GM21619 (cell line): ENCODE measurements around the gene TLNRD1.

Experiments
- ATAC-seq: cut with Tn5 transposase; IDR thresholded peaks from one replicate; pipeline ENCODE4 v1.9.1; 2021; ENCODE audit not compliant: unreplicated experiment

TLNRD1 gene

GRCh38 chr15:80977627-80978036, 23.1 kb upstream of the TLNRD1 start:
- no peak for ATAC-seq

- ATAC-seq = no peak
Observed at GRCh38 chr15:80978685-80979329, 21.9 kb upstream of the TLNRD1 start.

DNA sequence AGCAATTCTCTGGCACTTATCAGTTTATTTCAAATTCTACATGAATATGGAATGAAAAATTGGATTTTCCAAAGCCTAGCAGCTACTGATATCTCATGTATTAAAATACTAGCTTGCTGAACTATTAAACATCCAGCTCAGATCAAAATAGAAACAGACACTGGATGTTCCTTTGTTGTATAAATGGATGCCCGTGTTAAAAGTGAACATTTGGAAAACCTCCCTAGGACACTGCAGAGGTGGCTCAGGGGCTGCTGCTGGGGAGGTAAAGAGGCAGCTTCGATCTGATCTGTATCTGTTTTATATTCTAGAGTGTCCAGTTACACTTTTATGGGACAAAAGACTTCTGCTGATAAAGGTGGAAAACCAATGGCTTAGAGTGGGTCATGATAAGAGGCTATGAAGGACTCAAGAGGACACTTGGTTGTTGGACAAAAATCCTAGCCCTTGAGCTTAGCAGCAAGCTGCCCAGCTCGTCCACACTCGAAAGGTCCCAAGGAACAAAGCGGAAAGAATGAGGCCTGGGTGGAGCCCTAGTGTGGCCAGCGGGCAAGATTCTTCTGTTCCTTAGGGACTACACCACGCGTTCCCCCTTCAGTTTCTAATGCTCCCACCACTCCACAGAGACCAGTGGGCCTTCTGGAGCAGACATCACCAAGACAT, 21.1 kb upstream of the TLNRD1 start:
- no peak for ATAC-seq

DNA sequence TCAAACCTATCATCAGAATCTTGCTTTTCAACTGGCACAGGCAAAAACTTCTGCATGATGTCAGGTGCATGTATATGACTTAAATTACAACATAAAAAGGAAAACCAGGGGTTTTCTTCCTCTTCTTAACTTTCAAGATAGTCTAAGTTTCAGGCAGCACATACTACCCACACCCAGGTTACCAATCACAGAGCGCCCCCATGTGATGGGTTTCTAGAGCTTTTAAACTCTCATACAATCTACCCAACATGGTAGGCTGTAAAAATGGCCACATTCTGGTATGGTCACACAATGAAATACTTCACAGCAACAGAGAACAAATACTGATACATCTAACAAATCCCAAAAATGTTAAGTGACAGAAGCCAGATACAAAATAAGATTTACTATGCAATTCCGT, 18.5 kb upstream of the TLNRD1 start:
- peak; percentile 46 for ATAC-seq

- ATAC-seq = no peak
Observed at GRCh38 chr15:80982839-80983238, 17.9 kb upstream of the TLNRD1 start.

DNA sequence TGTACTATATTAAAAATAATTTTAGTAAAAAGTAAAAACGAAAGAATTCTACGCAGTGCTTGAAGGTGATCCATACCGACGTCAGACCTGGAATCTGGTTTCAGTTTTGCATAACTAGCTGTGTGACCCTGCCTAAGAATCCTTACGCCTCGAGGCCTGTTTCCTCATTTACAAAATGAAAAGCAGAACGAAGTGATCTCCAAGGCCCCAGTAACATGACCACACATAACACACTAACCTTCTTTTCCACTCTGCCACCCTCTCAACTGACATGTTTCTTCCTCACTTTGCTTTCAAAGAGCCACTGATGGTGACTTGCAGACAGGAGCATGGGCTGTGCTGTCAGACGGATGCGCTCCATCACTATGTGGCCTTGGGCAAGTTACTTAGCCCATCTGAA, 15.9 kb upstream of the TLNRD1 start:
- no peak for ATAC-seq

DNA sequence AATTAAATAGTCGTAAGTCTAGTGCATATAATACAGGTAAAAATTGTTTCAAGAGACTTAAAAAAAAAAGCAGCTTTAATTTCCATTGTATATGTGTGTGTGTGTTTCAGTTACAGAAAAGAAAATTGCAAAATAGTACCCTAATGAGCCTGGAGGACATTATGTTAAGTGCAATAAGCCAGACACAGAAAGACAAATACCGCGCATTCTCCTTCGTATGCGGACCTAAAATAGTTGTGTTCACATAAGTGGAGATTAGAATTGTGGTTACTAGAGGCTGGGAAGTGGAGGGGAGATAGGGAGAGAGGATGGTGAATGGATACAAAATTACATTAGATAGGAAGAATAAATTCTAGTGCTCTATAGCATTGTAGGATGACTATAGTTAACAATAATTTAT, 14.7 kb upstream of the TLNRD1 start:
- ATAC-seq = no peak

DNA sequence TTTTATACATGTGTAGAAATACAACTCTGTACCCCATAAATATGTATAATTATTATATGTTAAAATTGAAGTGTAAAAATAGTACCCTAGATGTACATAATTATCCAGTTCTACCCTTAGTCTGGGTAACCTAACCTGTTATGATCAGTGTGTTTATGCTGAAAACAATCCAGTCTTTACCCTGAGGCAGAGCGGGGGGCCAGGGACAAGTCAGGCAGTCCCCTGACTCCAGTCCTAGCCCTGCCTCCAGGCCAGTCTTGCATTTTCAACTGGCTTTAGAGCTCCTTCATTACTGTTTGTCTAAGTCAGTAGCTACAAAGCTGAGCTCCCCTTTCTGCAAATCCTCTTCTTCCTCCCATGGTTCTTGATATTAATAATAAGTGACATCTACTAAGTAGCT, 14.2 kb upstream of the TLNRD1 start:
- no peak for ATAC-seq

GRCh38 chr15:80988148-80988796, 12.5 kb upstream of the TLNRD1 start:
- ATAC-seq = no peak

GRCh38 chr15:80989081-80989517, 11.6 kb upstream of the TLNRD1 start:
- ATAC-seq = no peak

GRCh38 chr15:80989518-80990478, 10.9 kb upstream of the TLNRD1 start, which contains the start of gene MESD:
Gene MESD, minus strand, starts transcription at chr15:80989819. Its CDS starts 28 bp downstream, at chr15:80989791.
- ATAC-seq = peak; percentile 94

GRCh38 chr15:80990955-80991354, 9.8 kb upstream of the TLNRD1 start:
- no peak for ATAC-seq

DNA sequence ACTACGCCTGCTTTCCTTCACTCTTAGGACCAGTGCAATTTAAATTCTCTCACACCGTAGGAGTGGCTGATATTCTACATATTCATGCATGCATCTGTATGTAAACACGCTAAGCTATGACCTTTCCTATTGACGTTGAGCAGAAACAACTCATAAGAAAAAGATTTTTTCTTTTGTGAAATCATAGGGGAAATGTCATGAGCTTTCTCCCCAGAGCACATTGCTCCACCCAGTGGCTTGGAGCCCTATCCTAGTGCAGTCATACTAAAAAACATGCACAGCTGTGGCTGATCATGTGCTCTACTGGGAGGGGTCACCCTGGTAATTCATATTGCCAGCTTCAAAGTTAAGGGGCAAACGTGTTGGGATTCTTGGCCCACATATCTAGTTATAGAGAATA, 9.3 kb upstream of the TLNRD1 start:
- ATAC-seq = no peak

DNA sequence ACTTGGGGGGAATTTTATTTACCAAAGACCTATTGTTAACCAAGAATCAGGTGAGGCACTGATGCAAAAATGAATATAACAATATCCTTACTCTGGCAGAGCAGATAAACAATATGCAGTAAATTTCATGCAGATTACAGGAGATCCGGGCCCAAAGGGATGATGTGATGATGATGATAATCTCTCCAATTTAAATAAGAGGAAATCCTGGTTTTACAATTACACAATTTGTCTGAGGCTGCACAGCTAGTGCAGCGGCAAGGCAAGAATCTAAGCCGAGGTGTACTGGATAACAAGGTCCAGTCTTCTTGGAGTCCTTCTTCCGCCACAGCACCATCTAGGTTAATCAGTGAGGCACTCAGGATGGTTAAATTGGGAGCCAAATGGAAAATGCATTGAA, 8.7 kb upstream of the TLNRD1 start:
- no peak for ATAC-seq

DNA sequence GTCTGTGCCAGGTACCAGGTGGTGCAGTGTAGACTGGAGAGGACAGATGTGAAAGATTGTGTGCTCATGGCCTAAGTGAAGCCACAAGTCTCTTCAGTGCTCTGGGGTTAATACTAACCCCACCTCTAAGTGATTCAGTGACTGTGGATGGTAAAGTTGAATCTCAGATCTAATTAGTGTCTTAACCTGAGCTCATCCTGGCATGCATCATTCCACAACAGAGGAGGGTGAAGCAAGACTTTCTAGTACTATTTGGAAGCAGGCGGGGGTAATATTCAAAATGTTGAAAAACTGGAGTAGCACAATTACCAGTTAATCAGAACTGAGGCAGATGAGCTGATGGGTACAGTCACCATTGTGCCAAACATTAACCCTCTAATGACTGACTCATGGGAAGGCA, 8.3 kb upstream of the TLNRD1 start:
- ATAC-seq = no peak

- ATAC-seq = no peak
Observed at GRCh38 chr15:80996247-80996646, 4.5 kb upstream of the TLNRD1 start.

DNA sequence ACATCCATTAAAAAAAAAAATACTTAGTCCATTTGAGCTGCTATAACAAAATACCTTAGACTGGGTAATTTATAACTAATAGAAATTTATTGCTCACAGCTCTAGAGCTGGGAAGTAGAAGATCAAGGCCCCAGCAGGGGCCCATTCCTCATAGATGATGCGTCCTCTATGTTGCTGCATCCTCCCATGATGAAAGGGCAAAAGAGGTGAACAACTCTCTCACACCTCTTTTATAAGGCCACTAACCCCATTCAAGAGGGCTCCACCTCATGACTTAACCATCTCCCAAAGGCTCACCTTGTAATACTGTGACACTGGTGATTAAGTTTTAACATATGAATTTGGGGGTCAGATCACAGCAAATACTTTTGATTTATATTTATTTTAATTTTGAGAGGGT, 3.0 kb upstream of the TLNRD1 start:
- no peak for ATAC-seq

- ATAC-seq = no peak
Observed at GRCh38 chr15:80998251-80998650, 2.5 kb upstream of the TLNRD1 start.

GRCh38 chr15:80999623-81000036, 1.1 kb upstream of the TLNRD1 start:
- ATAC-seq = peak; percentile 19

DNA sequence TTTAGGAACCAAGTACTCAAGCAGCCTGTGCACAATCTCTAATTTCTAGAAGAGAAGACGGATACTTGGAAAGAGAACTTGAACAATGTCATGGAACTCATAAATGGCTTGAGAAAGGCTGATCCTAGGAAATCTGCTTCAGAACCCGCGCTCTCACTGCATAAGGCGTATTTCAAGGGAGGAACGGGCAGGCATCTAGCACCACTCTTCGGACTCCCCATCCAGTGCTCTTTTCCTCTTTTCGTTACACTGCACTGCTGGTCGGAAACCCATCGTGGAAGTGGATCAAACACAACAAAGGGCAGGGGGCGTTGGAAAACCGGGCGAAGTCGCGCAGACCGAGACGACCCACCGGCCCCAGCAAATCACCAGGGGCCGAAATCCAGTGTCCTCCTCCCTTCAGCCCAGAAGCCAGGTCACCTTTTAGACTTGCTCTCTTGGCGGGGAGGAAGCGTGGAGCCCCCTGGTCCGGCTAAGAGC, 539 bp upstream of the TLNRD1 start:
- no peak for ATAC-seq
